Fibroblast of villous mesenchyme (primary cell): ENCODE measurements around the gene ALDH1A3. TPM values are rescaled to one million over a fixed set of nuclear protein-coding genes. Genes with fewer than 3 reads are reported as not detected.

Experiments
- DNase-seq: peaks from one replicate; pipeline ENCODE4 v3.0.0-alpha.2; 2010; ENCODE audit warnings: low read depth
- H3K4me3 ChIP-seq: 2 replicates; pipeline ENCODE4 v1.5.1; 2011; ENCODE audit warnings: low read depth, mild to moderate bottlenecking, low read length
- total RNA-seq: library from RNA; depleted of rRNA; stranded (reverse); fragments of >200 nt; gene quantifications from 2 replicates; pipeline ENCODE4 v1.2.3, GENCODE V29; 2012
- TF ChIP-seq, protein P1 (sequence below): IDR thresholded peaks from 2 replicates; pipeline ENCODE4 v1.5.1; 2012; ENCODE audit warnings: low read depth, mild to moderate bottlenecking, low read length; ENCODE audit not compliant: insufficient read depth

ALDH1A3 gene
- total RNA-seq, 1 donor = 42.7 TPM

DNA sequence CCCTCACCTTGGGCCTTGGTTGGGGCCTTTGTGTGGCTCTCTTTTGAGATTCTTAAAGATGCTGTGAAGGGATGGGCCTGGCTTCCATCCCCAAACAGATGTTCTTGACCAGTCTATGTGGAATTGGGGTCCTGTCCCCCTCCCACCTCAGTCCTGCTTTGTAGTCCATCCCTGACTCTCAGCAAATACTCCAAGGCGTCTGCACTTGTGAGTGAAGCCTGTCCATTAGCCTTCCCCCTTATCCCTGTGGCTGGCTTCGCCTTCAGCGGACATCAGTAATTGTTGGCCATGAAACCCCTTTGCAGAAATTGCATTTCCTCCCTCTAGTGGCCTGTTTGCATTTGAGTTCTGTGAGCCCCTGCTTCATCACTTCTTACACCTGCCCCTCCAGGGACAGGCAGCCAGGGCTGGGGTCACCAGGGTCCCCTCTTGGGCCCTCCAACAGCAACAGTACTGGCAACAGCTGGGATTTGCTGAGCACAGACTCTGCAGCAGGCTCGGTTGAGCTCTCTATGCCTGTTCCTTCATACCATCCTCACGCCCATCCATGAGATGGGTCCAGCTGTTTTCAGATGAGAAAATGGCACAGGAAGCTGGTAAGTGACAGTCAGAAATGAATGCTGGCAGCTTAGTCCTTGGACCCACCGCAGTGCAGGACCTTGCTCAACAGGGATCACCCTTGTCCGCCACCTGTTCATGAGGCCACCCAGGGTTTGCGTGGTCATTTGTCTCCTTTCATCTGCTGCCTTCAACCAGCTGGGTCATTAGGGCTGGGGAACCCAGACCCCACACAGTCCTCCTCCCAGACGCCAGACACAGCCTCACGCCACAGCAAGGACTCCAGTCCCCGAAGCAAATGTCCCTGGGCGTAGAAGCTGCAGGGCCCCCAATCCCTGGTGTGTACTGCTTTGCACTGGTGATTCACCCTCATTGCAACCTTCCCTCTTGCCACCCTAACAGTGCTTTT, 30.6 kb downstream of the ALDH1A3 start:
- TF ChIP-seq, protein P1, sequence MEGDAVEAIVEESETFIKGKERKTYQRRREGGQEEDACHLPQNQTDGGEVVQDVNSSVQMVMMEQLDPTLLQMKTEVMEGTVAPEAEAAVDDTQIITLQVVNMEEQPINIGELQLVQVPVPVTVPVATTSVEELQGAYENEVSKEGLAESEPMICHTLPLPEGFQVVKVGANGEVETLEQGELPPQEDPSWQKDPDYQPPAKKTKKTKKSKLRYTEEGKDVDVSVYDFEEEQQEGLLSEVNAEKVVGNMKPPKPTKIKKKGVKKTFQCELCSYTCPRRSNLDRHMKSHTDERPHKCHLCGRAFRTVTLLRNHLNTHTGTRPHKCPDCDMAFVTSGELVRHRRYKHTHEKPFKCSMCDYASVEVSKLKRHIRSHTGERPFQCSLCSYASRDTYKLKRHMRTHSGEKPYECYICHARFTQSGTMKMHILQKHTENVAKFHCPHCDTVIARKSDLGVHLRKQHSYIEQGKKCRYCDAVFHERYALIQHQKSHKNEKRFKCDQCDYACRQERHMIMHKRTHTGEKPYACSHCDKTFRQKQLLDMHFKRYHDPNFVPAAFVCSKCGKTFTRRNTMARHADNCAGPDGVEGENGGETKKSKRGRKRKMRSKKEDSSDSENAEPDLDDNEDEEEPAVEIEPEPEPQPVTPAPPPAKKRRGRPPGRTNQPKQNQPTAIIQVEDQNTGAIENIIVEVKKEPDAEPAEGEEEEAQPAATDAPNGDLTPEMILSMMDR = peak; percentile 35
- DNase-seq = no peak
- H3K4me3 ChIP-seq = no peak overlapping the region

DNA sequence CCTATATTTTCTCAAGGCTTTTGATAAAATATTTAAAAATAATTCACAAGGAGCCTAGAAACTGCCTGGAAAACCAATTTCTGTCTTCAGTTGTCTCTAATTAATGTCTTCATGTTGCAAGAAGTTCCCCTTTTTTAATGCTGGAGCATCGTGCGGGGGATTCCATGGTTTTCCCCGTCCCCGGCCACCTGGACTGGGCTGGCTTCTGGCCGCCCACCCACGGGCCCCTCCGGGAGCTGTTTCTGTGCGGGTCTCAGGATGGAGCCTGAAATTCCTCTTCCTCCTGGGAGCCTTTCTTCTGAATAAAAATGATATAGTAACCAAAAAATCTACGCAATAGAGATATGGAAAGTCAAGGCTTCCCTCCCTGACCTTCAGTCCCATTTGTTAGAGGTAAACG, 31.5 kb downstream of the ALDH1A3 start:
- TF ChIP-seq, protein P1 = no peak
- no peak for DNase-seq
- H3K4me3 ChIP-seq = no peak overlapping the region

DNA sequence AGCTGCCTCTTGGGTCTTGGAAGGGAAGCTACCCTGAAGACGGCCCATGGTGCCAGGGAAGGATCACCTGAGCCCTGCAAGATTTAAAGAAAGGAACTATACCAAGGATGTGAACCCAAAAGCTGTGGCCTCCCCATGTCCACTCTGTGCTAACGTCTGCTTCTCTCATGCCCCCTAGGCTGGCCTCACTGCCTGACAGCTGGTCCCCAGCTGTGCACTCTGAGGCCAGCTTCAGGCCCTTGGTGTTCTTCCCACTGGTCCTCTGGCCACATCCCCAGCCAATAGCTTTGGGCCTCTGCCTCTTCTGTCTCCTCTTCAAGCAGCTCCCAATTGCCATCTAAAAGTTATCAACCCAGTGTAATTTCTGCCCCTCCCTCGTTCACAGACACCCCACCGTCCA, 34.3 kb downstream of the ALDH1A3 start:
- TF ChIP-seq, protein P1 = no peak
- no peak overlapping the region for H3K4me3 ChIP-seq
- peak; percentile 35 for DNase-seq

DNA sequence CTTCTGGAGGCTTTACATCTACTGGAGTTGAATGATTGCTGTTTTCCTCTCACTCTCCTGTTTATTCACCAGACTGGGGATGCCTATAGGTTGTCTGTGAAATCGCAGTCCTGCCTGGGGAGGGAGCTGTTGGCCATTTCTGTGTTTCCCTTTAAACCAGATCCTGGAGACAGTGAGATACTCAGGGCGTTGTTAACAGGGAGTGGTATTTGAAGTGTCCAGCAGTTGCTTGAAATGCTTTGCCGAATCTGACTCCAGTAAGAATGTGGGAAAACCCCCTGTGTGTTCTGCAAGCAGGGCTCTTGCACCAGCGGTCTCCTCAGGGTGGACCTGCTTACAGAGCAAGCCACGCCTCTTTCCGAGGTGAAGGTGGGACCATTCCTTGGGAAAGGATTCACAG, 35.2 kb downstream of the ALDH1A3 start:
- TF ChIP-seq, protein P1 = peak; percentile 44
- DNase-seq = peak; percentile 29
- H3K4me3 ChIP-seq = no peak overlapping the region

DNA sequence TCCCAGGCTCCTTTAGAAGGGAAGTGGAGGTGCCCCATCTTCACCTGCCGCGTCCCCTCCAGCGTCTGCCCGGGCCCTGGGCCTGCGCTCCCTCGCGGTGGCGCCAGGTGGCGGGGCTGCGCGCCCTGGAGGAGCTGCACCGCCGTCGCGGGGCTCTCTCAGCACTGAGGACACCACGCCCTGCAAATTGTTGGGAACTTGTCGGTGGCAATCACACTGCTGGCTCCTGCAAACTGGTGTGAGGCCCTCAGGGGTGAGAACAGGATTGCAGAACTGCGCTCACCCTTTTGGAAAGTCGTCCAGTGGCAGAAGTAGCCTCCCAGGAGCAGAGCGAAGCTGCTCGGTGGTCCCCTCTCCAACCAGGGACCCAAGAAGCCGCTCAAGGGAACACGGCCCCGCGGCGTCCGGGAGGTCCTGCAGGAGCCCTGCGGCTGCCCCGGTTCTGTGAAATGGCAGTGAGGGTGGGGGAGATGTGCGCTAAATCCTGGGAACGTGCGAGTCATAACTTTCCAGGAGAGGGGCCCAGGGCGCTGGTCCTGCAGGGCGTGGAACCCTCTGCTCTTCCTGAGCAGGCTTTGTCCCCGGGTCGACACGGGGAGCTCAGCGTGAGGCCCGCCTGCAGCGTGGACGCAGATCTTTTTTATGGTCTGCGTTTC, 38.5 kb downstream of the ALDH1A3 start:
- H3K4me3 ChIP-seq = peak overlapping the region; percentile 70
- peak; percentile 77 for DNase-seq
- TF ChIP-seq, protein P1 = peak; percentile 97

DNA sequence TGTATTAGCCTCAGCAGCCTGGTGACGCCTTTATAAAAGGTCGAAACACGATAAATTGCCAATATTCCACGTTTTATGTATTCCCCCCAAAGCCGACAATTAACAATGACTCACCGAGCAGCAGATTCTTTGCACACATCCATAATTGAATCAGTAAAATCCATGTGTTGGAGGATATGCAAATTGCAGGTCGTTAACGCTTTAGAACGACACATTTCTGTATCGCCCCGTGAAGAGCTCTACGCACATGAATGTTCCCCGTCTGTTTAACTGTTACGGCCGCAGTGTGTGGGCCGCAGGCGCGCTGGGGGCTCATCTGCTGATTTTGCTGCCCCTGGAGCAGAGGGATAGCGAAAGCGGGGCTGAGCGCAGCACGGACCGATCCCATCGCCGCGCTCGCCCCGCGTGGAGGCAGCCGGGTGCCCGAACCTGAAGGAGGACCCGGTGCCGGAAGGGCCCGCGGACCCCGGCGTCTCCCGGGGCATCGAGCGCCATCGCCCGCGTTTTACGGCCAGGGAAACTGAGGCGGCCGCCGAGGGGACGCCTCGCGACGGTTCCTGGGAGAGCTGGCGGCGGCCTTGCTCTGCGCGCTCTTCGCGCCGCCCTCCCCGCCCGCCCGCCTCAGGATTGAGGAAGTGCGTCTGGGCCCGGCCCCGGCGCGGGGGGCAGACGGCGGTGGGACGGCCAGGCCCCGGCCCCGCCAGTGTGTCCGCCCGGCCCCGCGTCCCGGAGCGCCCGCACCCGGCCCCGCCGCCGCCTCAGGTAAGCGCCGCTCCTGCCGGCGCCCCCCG, 39.3 kb downstream of the ALDH1A3 start, which contains the start of gene LRRK1:
Gene LRRK1 (plus strand): TSS at position 668 of the 791 bp plus-strand sequence. CDS start 5,276 bp downstream, outside the sequence.
- H3K4me3 ChIP-seq = peak within 1 kb of the TSS; percentile 70
- TF ChIP-seq, protein P1 = no peak
- peak; percentile 64 for DNase-seq
